Endothelial cell of umbilical vein (primary cell): ENCODE measurements around the gene AGBL4. TPM values are rescaled to one million over a fixed set of nuclear protein-coding genes. Genes with fewer than 3 reads are reported as not detected.

Experiments
- BruUV-seq: library from RNA; stranded (reverse); fragments of 400-500 nt; replicated peaks from 2 replicates; lab custom pipeline; 2021; lab: Mats Ljungman, UMichigan
- CTCF ChIA-PET: fragments of 300-600, 350-600 bp; sonication (Branson Sonifier 250); formaldehyde crosslinking; loops from one replicate; lab custom pipeline; 2021; ENCODE audit warnings: antibody characterized with exemption, inconsistent platforms; lab: Charles Lee
- POLR2A ChIA-PET: fragments of 300-600, 350-600 bp; sonication (Branson Sonifier 250); formaldehyde crosslinking; loops from one replicate; lab custom pipeline; 2021; ENCODE audit warnings: antibody characterized with exemption, inconsistent platforms; lab: Charles Lee
- DNase-seq: peaks from one replicate; pipeline ENCODE4 v3.0.0-alpha.2; 2011; ENCODE audit warnings: low read depth, low spot score
- FAIRE-seq: peaks from 2 replicates; lab custom pipeline; 2011; peaks lifted over from hg19 to GRCh38; lab: Jason Lieb, UNC
- H2AFZ ChIP-seq: 2 replicates; pipeline ENCODE4 v1.6.0; 2012; ENCODE audit warnings: low read depth, low read length, control low read depth, inconsistent platforms
- H3K27ac ChIP-seq: 2 replicates; pipeline ENCODE4 v1.5.1; 2011; ENCODE audit warnings: low read depth, mild to moderate bottlenecking, control low read depth, low read length, moderate library complexity; ENCODE audit not compliant: insufficient read depth
- H3K27me3 ChIP-seq, 2 experiments: 2 replicates each; pipeline versions ENCODE4 v1.6.0 to v1.6.1; 2011; ENCODE audit warnings: low read length in 2 of 2, mixed read lengths in 1 of 2; ENCODE audit not compliant: control insufficient read depth in 2 of 2, insufficient read depth in 2 of 2
- H3K36me3 ChIP-seq, 2 experiments: 2 replicates in 1 of 2; 3 replicates in 1 of 2; pipeline ENCODE4 v1.5.1; 2011; ENCODE audit warnings: low read length in 2 of 2, mild to moderate bottlenecking in 1 of 2, moderate library complexity in 1 of 2; ENCODE audit not compliant: control insufficient read depth in 2 of 2, insufficient read depth in 2 of 2; ENCODE audit errors: extremely low read depth in 1 of 2
- H3K4me1 ChIP-seq: 3 replicates; pipeline ENCODE4 v1.5.1; 2011; ENCODE audit warnings: mild to moderate bottlenecking, low read length; ENCODE audit not compliant: control insufficient read depth, insufficient read depth; ENCODE audit errors: extremely low read depth
- H3K4me2 ChIP-seq: 2 replicates; pipeline ENCODE4 v1.6.1; 2011; ENCODE audit warnings: low read length, control low read depth, mixed read lengths; ENCODE audit not compliant: insufficient read depth
- H3K4me3 ChIP-seq, 3 experiments: fragments of 200-600 bp in 1 of 3; sonication (generic), shearing (Covaris generic) in 1 of 3; replicated peaks in 1 of 3; 2 replicates each; pipeline ENCODE4 v1.5.1; 2011 to 2016; ENCODE audit warnings: control low read depth in 3 of 3, low read length in 3 of 3, mild to moderate bottlenecking in 2 of 3, inconsistent platforms in 1 of 3, low read depth in 1 of 3, moderate library complexity in 1 of 3; ENCODE audit not compliant: insufficient read depth in 1 of 3
- H3K79me2 ChIP-seq: 2 replicates; pipeline ENCODE4 v1.6.0; 2012; ENCODE audit warnings: low read length, inconsistent platforms; ENCODE audit not compliant: control insufficient read depth, insufficient read depth
- H3K9ac ChIP-seq: replicated peaks from 2 replicates; pipeline ENCODE3; 2011; ENCODE audit warnings: low read length, control low read depth; ENCODE audit not compliant: insufficient read depth; ENCODE audit errors: extremely low read depth
- H3K9me1 ChIP-seq: replicated peaks from 3 replicates; pipeline ENCODE4 v1.6.0; 2011; ENCODE audit warnings: mild to moderate bottlenecking, low read length; ENCODE audit not compliant: control insufficient read depth, insufficient read depth; ENCODE audit errors: extremely low read depth
- H3K9me3 ChIP-seq: replicated peaks from 2 replicates; pipeline ENCODE4 v1.5.1; 2012; ENCODE audit warnings: low read length, inconsistent platforms; ENCODE audit not compliant: control insufficient read depth, insufficient read depth
- H4K20me1 ChIP-seq: replicated peaks from 2 replicates; pipeline ENCODE3; 2011; ENCODE audit warnings: mild to moderate bottlenecking, low read length; ENCODE audit not compliant: control insufficient read depth, insufficient read depth; ENCODE audit errors: extremely low read depth
- EZH2 ChIP-seq: IDR thresholded peaks from 2 replicates; pipeline ENCODE4 v1.6.1; 2012; ENCODE audit warnings: borderline replicate concordance, low read depth, mild to moderate bottlenecking, moderate library complexity, low read length, inconsistent platforms; ENCODE audit not compliant: severe bottlenecking
- FOS ChIP-seq: IDR thresholded peaks from 2 replicates; pipeline ENCODE4 v1.6.1; 2011; ENCODE audit warnings: mild to moderate bottlenecking, low read length, moderate library complexity, borderline replicate concordance; ENCODE audit not compliant: insufficient read depth
- GATA2 ChIP-seq: IDR thresholded peaks from 2 replicates; pipeline ENCODE4 v1.7.0; 2011; ENCODE audit warnings: low read depth, mild to moderate bottlenecking, moderate library complexity, mixed read lengths, low read length; ENCODE audit not compliant: insufficient read length, insufficient read depth
- JUN ChIP-seq: IDR thresholded peaks from 2 replicates; pipeline ENCODE4 v1.6.1; 2011; ENCODE audit warnings: borderline replicate concordance, low read depth; ENCODE audit not compliant: insufficient read length, insufficient read depth
- MYC ChIP-seq: IDR thresholded peaks from one replicate; pipeline ENCODE4 v1.6.1; 2011; ENCODE audit warnings: mild to moderate bottlenecking, low read depth, low read length
- POLR2A ChIP-seq: IDR thresholded peaks from 2 replicates; pipeline ENCODE4 v1.6.1; 2012; ENCODE audit warnings: low read depth, mild to moderate bottlenecking, control low read depth, low read length
- POLR2AphosphoS5 ChIP-seq: IDR thresholded peaks from 2 replicates; pipeline ENCODE4 v1.6.1; 2012; ENCODE audit warnings: low read depth, mild to moderate bottlenecking, control low read depth, low read length, moderate library complexity; ENCODE audit not compliant: insufficient read depth
- dilution Hi-C: fragments of 300-500 bp; cut with MboI; formaldehyde crosslinking; loops from one replicate; pipeline ENCODE4 v1.15.0; 2019; ENCODE audit warnings: low sequenced_read_pairs; ENCODE audit not compliant: extremely low pct_ligation_motif_present
- intact Hi-C: fragments of 100-400 bp; cut with micrococcal nuclease; formaldehyde crosslinking; loops from one replicate; pipeline ENCODE4 v1.10.0; 2022
- polyA plus RNA-seq, 4 experiments: library from polyadenylated mRNA; depleted of rRNA in 3 of 4; stranded (reverse) in 3 of 4; unstranded in 1 of 4; fragments of >200 nt; gene quantifications; 2 replicates each; pipeline versions ENCODE4 v1.2.1 to v1.2.3, GENCODE V29; 2011 to 2012; ENCODE audit warnings: missing spikeins in 1 of 4
- total RNA-seq: library from RNA; stranded (reverse); gene quantifications from 2 replicates; pipeline ENCODE4 v1.2.3, GENCODE V29; 2021
- TF ChIP-seq, protein P1 (sequence below): IDR thresholded peaks from 2 replicates; pipeline ENCODE4 v1.6.1; 2011; ENCODE audit not compliant: insufficient read depth, insufficient read length
- TF ChIP-seq, protein P2 (sequence below), 2 donors: IDR thresholded peaks; 1 replicate in 1 of 2; 2 replicates in 1 of 2; pipeline ENCODE4 v1.5.1; 2011; ENCODE audit warnings: low read length in 2 of 2, mild to moderate bottlenecking in 2 of 2, moderate library complexity in 2 of 2, control low read depth in 1 of 2, inconsistent platforms in 1 of 2, low read depth in 1 of 2; ENCODE audit not compliant: insufficient read depth in 1 of 2; ENCODE audit errors: extremely low read depth in 1 of 2

The AGBL4 gene
- total and polyA plus RNA-seq, 2 donors (not counting 3 experiments of a cell fraction or from before 2014, with no cell fraction given), result not detected

DNA sequence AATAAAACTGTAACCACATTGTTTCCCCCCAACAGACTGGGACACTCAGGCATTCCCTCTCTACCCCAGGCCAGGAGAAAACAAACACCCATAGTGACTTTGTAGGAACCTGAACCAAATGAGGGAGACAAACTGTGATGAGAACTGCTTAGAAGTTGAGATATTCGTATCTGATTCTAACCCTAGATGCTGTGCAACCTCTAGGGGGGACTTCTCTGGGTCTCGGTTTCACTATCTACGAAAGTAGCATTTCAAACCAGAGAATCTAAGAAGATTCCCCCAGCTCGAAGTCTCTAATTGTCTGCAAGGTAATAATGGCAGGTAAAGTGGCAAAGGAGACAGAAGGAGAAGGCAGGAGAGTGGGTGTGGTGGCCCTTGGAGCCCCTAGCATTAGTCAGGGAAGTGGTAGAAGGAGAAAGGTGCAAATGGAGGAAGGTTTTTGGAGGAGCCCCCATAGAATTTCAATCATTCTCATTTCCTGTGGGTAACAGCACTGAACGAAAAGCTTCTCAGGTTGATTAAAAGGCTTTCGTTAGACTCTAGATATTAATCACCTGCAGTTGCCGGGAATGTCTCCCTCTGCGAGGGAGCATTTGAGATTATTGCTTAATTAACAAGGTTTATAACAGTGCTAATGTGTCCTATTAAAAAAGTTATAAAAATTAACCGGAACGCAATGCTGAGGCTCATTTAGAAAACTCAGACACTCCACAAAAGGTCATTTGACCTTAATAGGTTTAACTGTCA is 1293.4 kb downstream of the AGBL4 start:
- DNase-seq (no peak), FAIRE-seq (no peak)
- Histone ChIP-seq H4K20me1 (no peaks in the 10 kb centered on the region), H3K9me1 (no peaks in the 10 kb centered on the region), H3K36me3 (no peaks in the 10 kb centered on the region), H3K9ac (no peak overlapping the region), H3K27me3 (no peaks in the 10 kb centered on the region), H3K4me3 (no peak overlapping the region), H3K27ac (no peak overlapping the region), H2AFZ (no peak overlapping the region), H3K4me2 (no peak overlapping the region), H3K79me2 (no peaks in the 10 kb centered on the region), H3K9me3 (no peaks in the 10 kb centered on the region), H3K4me1 (no peaks in the 10 kb centered on the region)
- intact Hi-C loops, result no loop called here
- dilution Hi-C loops, result no loop called here
- POLR2A ChIA-PET, result no interaction called here
- no TSS peak for BruUV-seq
- CTCF ChIA-PET, result no interaction called here
- TF ChIP-seq GATA2 (no peak), MYC (no peak), POLR2AphosphoS5 (no peak), EZH2 (no peak), FOS (no peak), POLR2A (no peak), JUN (no peak)
- TF ChIP-seq, protein P1, sequence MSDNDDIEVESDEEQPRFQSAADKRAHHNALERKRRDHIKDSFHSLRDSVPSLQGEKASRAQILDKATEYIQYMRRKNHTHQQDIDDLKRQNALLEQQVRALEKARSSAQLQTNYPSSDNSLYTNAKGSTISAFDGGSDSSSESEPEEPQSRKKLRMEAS, result no peak
- TF ChIP-seq, protein P2, sequence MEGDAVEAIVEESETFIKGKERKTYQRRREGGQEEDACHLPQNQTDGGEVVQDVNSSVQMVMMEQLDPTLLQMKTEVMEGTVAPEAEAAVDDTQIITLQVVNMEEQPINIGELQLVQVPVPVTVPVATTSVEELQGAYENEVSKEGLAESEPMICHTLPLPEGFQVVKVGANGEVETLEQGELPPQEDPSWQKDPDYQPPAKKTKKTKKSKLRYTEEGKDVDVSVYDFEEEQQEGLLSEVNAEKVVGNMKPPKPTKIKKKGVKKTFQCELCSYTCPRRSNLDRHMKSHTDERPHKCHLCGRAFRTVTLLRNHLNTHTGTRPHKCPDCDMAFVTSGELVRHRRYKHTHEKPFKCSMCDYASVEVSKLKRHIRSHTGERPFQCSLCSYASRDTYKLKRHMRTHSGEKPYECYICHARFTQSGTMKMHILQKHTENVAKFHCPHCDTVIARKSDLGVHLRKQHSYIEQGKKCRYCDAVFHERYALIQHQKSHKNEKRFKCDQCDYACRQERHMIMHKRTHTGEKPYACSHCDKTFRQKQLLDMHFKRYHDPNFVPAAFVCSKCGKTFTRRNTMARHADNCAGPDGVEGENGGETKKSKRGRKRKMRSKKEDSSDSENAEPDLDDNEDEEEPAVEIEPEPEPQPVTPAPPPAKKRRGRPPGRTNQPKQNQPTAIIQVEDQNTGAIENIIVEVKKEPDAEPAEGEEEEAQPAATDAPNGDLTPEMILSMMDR (IDR thresholded peaks at IDR 0.05; ENCODE audit: extremely low read depth in 1 of 2, insufficient read depth in 1 of 2, low read depth in 1 of 2, low read length in 2 of 2), result no peak
